Heart left ventricle (tissue), 13 donors: ENCODE results near the gene BEND6.

Experiments used
- CTCF ChIP-seq, 12 donors: fragments of 200-600 bp; sonication (generic) in 4 of 12; IDR thresholded peaks; one replicate each; pipeline versions ENCODE4 v1.5.0 to v1.8.0; 2018 to 2022; ENCODE audit warnings: antibody characterized with exemption in 12 of 12, mild to moderate bottlenecking in 5 of 12
- POLR2A ChIP-seq, 2 donors: fragments of 450-650 bp; IDR thresholded peaks; one replicate each; pipeline ENCODE4 v1.6.1; 2017; ENCODE audit warnings: antibody characterized with exemption in 2 of 2, mild to moderate bottlenecking in 2 of 2, moderate library complexity in 2 of 2
- donor health status: ischemic (EF 13 %, LVEDD 7.1; RV severe dilation, severe dysfunction).
- donor health status: DM: no; HTN: yes; CAD: no.
- donor health status: DM: no; HTN: no; CAD: no.
- donor health status: ischemic (EF 25% LVEDD 6.9; RV normal size, moderate dysfunction).
- donor health status: ischemic (EF 25% LVEDD 5.7; RV mildly dilated, moderate dysfunction).
- donor health status: ischemic (EF 35%, LVEDD 5.7; RV mildly dilated, moderate dysfunction).
- donor health status: nonischemic (EF 11% LVEDD 7.7; RV severe dilation, severe dysfunction).
- donor health status: DM: yes; HTN: yes; CAD: no.
- donor health status: PGD.
- donor health status: ischemic (EF 29% LVEDD 5.4; RV normal size, mild dysfunction).
- donor health status: nonischemic (EF 23%, LVEDD 6.1; RV moderate dilation, normal function).

- no peak for TF ChIP-seq CTCF (IDR thresholded peaks at IDR 0.05)
- TF ChIP-seq POLR2A (IDR thresholded peaks at IDR 0.05), result no peak
Observed at GRCh38 chr6:56949265-56949664, 5.6 kb upstream of the BEND6 start.
